ENCODE results near the gene CNNM4.
A peak's percentile ranks its signal among the peaks of the same experiment; 100 is the strongest.

Gene CNNM4

DNA sequence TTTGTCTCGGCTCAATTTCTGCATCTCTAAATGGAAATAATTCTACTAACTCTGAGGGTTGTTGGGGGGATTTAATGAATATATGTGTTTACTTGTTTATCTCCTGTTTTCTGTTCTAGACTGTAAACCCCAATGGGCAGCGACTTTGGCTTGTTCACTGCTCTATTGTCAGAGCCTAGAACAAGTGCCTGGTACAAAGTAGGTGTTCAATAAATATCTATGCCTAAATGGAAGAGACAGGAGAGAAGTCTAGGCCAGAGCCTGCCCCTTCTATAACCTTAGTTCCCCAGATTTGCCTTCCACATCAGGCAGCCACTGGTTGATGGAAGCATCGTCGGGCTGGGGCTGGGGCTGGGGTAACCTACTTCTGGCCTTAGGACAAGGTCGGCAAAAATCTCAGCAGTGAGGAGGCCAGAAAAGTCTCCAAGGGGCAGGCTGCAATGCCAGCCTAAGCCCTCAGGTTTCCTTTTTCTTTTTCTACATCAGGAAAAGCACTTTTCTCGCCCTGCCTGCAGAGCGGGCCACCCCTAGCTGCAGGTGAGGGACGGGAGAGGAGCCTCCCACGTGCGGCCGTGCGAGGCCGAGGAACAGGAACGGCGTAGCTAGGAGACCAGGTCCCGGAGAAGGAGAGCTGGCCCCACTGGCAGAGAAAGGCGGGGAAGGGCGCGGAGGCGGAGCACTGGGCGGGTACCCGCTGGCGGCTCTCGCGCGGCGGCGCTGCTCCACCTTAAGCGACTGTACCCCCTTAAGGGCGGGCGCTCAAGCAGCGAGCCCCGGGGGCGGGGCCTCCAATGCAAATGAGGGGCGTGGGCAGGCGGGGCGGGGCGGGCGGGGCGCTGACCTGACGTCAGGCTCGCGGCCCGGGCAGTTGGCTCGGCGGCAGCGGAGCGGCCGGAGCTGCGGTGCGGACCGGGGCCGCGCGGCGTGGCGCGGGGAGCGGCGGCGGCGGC lies at the start of gene CNNM4:
TSS of gene CNNM4 (plus strand) at position 867 of the 950 bp plus-strand sequence. CDS start 98 bp downstream, outside the sequence.
- DNase-seq = peak; percentile 95

DNA sequence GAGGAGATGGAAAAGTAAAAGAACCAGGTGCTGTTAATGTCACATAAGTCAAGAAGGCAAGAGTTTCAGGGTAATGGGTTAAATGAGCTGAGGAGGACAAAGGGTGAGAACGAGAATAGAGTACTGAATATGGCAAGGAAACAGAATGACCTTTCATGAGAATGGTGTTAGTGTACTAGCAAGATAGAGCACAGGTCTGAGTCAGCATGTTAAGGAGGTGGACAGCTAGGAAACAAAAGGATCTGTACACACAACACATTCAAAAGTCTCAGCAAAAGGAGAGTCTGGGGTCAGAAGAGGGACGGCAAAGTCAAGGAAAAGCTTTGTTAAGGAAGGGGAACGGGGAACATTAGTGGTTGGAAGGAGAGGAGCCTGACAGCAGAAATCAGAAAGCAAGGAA lies 49.7 kb upstream of the CNNM4 start:
- no peak for DNase-seq

DNA sequence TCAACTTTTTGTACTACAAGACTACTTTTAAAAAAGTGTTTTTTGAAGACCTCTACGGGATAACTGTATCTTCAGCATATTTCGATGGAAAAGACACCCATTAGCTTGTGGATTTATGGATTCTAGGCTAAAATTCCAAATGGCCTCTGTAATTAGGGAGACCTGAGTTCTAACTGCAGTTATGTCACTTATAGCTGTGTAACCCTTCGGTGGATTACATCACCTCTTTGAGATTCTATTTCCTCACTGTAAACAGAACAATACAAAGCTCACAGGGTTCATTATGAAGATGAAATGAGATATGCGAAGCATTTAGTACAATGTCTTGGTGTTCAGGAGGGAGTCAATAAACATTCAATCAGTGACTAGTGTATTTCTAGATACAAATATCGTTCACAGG lies 45.0 kb upstream of the CNNM4 start:
- no peak for DNase-seq

DNA sequence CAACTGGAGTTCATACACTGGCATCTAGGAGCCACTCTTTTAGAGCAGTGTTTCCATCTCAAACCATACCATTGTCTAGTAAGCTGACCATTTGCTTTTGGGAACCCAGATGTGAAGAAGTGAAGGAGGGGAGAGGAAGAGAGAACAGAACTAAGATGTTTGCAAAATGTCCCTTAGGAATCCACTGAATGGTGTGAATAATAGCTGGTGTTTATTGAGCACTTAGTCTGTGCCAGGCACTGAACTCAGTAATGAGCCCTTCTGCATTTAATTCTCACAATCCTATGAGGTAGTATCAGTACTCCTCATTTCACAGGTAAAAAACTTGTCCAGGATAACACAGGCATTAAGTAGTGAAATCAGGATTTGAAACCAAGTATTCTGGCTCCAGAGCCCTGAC lies 44.3 kb upstream of the CNNM4 start:
- DNase-seq = no peak

DNA sequence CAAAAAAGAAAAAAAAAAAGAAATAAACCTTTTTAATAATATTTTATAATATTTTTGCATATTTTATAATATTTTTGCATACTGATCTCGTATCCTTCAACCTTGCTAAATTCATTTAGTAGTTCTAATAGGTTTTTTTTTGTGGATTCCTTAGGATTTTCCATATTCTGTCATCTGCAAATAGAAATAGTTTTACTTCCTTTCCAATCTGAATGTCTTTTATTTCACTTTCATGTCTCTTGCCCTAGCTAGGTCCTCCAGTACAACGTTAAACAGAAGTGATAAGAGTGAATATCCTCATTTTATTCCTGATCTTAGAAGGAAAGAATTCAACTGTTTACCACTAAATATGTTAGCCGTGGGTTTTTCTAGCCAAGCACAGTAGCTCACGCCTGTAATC lies 34.6 kb upstream of the CNNM4 start:
- DNase-seq = no peak

DNA sequence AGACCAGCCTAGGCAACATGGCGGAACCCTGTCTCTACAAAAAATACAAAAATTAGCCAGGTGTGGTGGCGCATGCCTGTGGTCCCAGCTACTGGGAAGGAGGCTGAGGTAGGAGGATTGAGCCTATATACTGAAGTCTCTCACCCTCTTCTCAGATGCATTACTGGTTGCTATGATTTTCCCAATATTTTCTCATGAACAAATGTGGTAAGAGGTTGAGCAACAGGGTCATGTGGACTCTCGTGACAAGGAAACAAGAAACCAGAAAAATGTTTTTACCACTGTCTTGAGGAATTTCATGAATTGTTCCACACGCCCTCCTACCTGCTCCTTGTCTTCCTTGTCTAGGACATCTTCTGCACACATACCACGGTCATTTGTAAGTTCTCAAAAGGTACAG lies 33.3 kb upstream of the CNNM4 start:
- DNase-seq = no peak

DNA sequence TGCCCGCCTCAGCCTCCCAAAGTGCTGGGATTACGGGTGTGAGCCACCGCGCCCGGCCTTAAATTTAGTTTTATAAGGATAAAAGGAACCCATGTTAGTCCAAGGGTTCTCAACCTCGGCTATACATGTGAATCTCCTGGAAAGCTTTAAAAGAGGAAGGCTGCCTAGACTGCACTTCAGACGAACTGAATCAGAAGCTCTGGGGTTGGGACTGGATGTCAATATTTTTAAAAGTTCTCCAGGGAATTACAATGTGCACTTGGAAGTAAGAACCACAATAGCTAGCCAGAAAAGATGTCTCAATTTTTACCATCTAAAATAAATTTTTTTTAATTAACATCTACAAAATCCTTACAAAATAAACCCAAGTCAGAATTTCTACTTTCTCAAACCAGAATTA lies 31.0 kb upstream of the CNNM4 start:
- DNase-seq = no peak

DNA sequence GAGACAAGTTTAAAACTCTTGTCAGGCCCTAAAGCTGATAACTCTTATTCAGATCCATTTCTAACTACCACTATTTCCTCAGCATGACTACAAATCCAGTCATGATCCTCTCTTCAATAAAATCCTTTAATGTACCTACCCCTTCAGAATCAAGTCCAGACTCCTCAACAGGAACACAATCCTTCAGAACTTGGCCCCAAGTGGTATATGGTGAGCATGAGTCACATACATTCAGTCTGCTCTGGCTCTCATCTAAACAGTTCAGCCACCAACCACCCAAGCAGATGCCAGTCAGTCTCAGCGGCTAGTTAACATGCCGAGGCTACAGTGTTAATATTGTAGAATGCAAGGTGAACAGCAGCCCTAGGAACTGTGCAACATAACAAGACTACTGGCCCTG lies 30.5 kb upstream of the CNNM4 start:
- DNase-seq = no peak

DNA sequence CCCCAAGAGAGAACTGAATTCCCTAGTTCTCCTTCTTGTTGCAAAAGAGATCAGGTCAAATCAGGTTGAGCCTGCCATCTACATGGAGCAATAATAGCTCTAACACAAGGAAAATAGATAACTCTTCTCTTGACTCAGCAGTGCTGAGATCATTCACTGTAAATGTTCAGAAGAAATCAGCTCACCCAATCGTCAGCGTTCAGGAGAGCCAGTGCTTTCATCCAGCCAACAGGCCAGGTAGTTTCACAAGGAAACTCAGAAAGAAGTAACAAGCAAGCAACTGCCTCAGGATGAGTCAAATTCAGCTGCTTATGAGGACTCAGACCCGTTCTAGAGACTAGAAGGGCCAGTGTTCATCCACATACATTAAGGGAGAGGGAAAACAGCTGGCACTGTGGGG lies 26.8 kb upstream of the CNNM4 start:
- no peak for DNase-seq

DNA sequence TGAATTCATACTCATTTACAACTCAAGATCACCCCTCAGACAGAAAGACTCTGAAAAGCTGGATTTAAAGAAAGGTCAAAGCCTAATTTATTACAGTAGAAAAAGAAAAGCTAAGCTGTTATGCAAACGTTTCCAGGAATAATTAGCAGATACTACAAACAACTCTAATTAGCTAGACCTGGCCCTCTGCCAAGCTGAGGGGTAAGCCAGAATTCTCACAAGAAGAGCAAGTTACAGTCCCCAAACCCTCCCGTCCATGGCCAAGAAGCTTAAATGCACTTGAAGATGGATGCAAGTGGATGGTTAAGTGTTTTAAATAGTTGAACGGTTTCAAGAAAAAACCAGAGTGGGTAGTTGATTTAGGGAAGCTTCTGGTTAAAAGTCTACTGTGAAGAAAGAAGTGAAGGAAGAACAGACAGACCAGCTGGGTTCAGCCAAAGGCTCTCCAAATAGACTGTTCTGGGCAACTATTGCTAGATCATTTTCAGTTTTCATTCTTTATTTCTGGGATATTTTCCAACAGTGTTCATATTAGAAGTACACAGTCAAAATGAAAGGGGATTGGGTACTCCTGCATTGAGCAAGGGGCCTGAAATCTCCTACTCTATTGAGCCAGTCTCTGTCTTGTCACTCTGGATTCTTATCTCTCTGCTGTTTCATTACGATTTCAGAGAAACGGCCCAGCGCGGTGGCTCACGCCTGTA lies 25.7 kb upstream of the CNNM4 start:
- DNase-seq = no peak

DNA sequence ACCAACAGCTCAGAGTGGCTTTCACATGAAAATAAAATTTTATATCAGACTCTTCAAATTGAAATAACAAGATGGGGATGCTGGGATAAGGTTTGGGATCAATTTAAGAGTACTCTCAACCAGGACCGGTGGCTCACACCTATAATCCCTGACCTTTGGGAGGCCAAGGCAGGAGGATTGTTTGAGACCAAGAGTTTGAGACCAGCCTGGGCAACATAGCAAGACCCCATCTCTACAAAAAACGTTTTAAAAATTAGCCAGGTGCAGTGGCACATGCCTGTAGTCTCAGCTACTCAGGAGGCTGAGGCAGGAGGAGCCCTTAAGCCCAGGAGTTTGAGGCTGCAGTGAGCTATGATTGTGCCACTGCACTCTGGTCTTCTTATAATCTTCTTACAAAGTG lies 23.5 kb upstream of the CNNM4 start:
- no peak for DNase-seq

DNA sequence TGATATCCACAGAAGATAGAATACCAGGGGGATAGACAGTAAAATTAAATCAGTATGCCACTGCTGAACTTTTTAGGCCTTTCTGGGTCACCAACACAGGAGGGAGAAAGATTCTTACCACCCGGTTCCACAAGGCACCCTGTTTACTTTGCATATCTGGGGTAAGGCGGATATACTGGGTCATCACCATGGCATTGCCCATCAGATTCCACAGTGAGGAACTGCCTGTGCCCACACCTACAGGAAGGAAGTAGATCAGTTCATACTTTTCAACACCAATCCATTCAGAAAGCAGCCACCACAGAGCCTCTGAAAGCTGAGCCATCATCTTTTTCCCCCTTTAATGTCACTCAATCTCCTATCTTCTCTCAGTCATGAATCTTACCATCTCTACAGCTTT lies 22.9 kb upstream of the CNNM4 start:
- no peak for DNase-seq

DNA sequence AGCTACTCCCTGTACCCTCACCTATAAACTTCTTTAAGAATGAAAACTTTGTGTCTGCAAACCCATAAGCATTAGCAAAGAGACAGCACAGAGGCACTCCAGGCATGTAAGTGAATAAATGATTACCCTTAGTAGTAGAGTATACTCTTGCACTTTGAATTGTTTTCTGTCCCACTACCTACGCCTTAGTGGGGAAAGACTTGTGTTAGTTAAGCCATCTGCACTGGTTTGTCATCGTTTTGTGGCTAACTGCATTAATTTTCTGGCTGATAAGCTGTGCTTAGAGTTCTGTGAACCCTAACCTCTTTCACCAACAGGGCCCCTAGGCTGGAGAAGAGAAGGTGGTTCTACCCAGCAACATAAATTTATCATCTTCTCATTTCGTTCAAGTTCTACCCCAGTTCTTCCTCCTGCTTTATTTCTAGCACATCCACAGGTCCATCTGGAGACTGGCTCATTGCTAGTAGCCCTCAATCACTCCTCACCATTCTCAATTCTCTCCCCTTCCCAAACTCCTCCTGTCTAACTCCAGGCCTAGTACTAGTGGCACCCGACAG lies 21.5 kb upstream of the CNNM4 start:
- no peak for DNase-seq

DNA sequence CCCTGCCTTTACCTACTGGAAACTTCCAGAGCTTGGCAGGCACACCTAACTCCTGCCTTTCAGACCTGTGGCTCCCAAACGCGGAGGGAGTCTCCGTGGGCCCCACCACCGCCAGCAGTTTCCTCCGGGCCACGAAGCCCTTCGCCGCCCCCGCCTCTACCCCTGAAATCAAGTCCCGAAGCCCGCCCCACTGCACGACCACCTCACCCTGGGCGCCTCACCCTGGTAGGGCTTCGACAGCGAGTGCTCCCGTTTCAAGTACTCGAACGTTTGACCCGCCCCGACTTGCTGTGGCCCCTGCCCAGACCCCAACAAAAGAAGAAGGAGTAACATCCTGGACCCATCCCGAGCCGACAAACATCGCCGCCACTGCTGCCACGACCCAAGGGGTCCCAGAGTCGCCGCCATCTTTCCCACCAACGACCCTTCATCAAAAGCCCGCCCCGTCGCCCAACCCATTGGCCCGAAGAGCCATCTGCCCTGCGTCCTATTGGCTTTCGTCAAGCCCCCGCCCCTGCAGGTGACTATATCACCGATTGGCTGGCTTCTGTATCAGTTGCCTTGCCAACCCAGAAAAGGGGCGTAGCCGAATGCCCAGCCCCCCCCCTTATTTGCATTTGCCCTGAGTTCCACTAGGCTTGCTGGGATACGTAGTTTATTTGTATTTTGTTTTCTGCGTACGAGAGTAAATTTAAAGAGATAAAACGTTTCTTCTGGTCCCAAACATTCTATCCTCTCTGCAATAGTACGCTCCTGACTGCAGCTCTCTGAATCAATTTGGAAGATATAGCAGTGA lies 20.9 kb upstream of the CNNM4 start, which contains the start of gene LMAN2L:
TSS of gene LMAN2L (minus strand) at position 432 of the 796 bp plus-strand sequence. CDS start at position 408, 24 bp downstream.
- peak; percentile 99 for DNase-seq

DNA sequence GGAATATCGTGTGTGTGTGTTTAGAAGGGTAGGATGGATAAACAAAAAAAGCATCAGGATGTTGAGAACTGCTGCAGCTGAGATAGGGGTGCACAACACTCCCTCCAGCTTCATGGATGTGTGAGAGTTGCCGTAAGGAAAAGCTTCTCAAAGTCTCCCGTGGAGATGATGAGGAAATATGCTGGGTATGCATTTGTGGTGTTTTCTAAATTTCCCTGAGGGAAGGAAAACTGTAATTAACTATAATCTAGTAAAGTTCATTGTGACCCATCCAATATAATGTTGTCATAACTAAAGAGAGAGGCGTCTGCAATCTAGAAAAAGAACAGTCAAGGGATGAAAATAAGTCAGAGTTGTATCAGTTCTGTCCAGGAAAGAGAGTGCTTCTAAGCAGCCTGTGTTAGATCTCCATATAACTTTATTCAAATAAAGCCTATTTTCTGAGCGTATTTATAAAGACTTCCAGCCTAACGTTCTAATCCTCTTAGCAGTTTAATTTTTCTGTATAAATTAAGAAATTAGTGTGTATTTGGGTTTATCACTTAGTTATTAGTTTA lies 13.6 kb upstream of the CNNM4 start:
- DNase-seq = no peak

DNA sequence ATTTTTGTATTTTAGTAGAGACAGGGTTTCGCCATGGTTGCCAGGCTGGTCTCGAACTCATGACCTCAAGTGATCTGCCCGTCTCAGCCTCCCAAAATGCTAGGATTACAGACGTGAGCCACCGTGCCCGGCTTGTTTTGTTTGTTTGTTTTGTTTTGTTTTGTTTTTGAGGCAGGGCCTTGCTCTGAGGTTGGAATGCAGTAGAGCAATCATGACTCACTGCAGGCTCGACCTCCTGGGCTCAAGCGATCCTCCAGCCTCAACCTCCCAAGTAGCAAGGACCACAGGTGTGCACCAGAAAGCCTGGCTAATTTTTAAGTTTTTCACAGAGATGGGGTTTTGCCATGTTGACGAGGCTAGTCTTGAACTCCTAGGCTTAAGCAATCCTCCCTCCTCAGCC lies 8.9 kb upstream of the CNNM4 start:
- no peak for DNase-seq

DNA sequence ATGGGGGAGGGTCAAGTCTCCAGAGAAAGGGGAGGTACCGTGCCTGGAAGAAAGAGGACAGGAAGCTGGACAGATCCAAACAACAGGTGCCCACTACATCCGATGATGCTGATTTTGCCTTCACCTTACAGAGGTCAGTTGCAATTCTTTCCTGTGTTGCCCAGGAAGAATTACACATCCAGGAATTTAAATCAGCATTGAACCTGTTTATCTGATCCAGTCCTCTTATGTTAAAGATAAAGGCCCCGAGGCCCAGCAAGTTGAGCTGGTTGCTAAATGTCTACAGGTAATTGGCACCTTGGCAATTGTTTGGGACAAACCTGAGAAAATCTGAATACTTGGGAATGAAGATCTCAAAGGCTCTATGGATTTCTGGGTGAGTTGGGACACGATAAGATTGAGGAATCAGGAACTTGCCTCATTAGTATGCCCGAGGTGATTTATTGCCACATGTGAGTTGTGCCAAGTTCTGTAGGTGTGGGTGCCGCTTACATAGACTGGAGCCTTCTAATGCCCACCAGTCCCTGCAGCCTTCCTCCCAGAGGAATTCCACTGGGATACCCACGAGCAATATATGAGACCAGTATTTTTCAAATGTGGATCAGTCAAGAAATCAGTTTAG lies 6.9 kb upstream of the CNNM4 start:
- DNase-seq = no peak

DNA sequence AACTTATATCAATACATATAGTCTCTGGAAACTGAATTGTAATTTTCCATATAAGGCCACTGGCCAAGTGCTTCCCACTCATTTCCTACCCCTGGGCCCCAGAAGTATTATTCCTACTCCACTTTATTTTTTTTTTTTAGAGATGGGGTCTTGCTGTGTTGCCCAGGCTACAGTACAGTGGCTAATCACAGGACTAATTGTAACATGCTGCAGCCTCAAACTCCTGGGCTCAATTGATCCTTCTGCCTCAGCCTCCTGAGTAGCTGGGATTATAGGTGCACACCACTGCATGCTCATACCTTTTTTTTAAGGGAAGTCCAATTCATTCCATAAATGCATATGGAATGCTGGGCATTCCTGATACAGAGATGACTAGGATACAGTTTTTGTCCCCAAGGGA lies 6.4 kb upstream of the CNNM4 start:
- no peak for DNase-seq

DNA sequence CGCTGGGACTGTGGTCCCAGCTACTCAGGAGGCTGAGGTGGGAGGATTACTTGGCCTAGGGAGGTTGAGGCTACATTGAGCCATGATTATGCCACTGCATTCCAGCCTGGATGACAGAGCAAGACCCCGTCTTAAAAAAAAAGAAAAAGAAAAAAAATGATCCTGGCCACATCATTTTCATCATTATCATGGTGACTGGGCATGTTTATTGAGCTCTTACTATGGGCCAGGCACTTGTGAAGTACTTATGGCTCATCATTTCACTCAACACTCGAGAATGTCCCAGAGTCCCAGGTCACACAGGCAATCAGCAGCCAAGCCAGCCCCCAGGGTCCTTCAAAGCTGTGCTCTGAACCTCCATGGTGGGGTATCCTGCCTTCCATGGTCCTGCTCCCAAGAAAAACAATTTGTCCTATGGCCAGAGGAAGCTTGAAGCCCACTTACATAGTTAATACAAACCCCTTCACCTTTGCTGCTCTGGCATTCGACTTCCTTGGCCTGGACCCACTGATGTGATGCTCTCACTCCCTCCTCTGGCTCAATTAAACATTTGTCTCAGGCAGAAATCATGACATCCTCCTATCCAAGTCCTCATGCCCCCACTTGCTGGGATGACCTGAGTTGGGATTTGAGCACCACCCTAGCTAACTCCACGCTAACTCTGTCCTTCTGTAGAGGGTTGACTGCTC lies 3.8 kb upstream of the CNNM4 start:
- DNase-seq = no peak

DNA sequence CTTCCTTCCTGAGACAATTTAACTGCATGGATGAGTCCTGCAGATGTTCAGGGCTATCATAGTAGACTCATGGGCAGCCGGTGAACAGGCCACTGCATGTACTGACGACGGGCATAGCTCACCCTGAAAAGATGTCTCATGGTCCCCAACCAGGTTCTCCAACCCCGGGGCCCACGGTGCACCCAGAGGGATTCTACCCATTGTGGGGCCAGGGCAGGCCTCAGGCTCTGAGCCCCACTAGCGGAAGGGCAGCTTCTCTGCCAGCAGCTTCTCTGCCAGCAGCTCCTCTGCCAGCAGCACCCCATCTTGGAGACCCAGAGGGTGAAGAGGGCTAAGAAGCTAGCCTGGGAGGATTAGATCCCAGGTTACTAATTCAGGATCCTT lies 3.2 kb upstream of the CNNM4 start:
- DNase-seq = no peak

DNA sequence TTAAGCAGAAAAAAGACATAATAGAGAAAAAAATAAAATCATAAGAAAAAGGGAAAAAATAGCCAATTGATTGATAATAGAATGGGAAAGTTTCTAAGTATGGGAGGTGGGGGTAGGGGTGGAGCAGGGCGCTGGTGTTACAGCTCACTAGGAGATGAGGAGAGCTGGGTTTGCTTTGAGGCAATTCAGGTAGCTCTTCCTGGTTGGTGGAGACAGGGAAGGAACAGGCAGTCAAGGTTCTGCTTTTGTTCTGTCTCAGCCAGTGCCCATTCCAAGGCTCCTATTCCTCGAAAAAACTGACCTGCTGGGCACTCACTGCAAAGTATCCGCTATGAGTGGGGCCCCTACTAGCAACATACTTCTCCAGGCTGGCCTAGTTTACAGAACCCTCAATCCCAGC lies 1.7 kb upstream of the CNNM4 start:
- DNase-seq = no peak

DNA sequence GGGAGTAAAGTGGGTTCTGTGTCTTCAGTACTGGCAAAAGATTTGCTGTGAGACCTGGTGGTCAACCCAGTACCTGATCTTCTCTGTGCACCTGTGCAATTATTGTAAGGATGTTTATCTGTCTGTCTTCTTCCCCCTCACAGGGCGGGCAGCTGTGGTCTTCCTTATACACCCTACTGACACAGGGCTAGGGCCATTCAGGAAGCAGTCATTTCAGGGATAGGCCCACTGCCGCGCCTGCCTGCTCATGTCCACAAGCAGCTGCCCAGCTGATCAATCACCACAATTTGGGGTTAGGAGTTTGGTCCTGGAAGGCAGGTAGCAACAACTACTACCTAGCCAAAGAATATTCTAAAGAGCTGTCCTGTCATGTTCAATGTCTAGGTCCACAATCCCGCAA lies 1.2 kb upstream of the CNNM4 start:
- DNase-seq = no peak
